IMR-90 (cell line): Measurements from ENCODE around the gene CMTM8. TPM values are rescaled to one million over a fixed set of nuclear protein-coding genes. Genes with fewer than 3 reads are reported as not detected.

Source experiments
- ATAC-seq: fragments of 200-7000 bp; cut with Tn5 transposase; 2 replicates; pipeline ENCODE4 v1.9.1; 2020; ENCODE audit warnings: low read depth, mild to moderate bottlenecking, moderate library complexity
- BruUV-seq: library from RNA; stranded (reverse); fragments of 400-500 nt; replicated peaks from 2 replicates; lab custom pipeline; 2021; lab: Mats Ljungman, UMichigan
- CTCF ChIA-PET: fragments of 300-600 bp; formaldehyde crosslinking; extraction: SDS; loops from one replicate; lab custom pipeline; 2021; ENCODE audit warnings: antibody characterized with exemption; lab: Yijun Ruan, JAX
- POLR2A ChIA-PET: fragments of 300-600 bp; sonication (Branson Sonifier 250); formaldehyde crosslinking; loops from one replicate; lab custom pipeline; 2022; ENCODE audit warnings: antibody characterized with exemption; ENCODE audit not compliant: unreplicated experiment; lab: Charles Lee
- DNase-seq: peaks from one replicate; pipeline ENCODE4 v3.0.0; 2013
- H2AFZ ChIP-seq: replicated peaks from 2 replicates; pipeline ENCODE3; 2013; ENCODE audit warnings: low read length, mild to moderate bottlenecking; ENCODE audit not compliant: poor library complexity
- H2AK5ac ChIP-seq: 2 replicates; pipeline ENCODE4 v1.6.1; 2013; ENCODE audit warnings: low read depth, low read length, inconsistent platforms
- H2AK9ac ChIP-seq: replicated peaks from 2 replicates; pipeline ENCODE3; 2013; ENCODE audit warnings: mild to moderate bottlenecking, low read depth, low read length, moderate library complexity; ENCODE audit not compliant: poor library complexity
- H2BK120ac ChIP-seq: 2 replicates; pipeline ENCODE4 v1.6.1; 2013; ENCODE audit warnings: low read depth, low read length, inconsistent platforms
- H2BK15ac ChIP-seq: 3 replicates; pipeline ENCODE4 v1.6.1; 2013; ENCODE audit warnings: low read depth, low read length, inconsistent platforms
- H2BK20ac ChIP-seq: 2 replicates; pipeline ENCODE4 v1.6.1; 2013; ENCODE audit warnings: low read depth, mild to moderate bottlenecking, inconsistent platforms, low read length, moderate library complexity
- H2BK5ac ChIP-seq: 2 replicates; pipeline ENCODE4 v1.6.1; 2013; ENCODE audit warnings: mild to moderate bottlenecking, low read depth, low read length, inconsistent platforms; ENCODE audit not compliant: poor library complexity, severe bottlenecking
- H3K14ac ChIP-seq: replicated peaks from 2 replicates; pipeline ENCODE4 v1.6.1; 2013; ENCODE audit warnings: low read depth, low read length, inconsistent platforms
- H3K18ac ChIP-seq: 2 replicates; pipeline ENCODE4 v1.6.1; 2013; ENCODE audit warnings: low read depth, low read length, control low read depth
- H3K23ac ChIP-seq: 2 replicates; pipeline ENCODE4 v1.6.1; 2013; ENCODE audit warnings: low read depth, low read length, inconsistent platforms
- H3K27ac ChIP-seq: 2 replicates; pipeline ENCODE4 v1.5.1; 2013; ENCODE audit warnings: mild to moderate bottlenecking, control low read depth, low read length; ENCODE audit not compliant: insufficient read depth
- H3K27me3 ChIP-seq: 2 replicates; pipeline ENCODE4 v1.6.1; 2013; ENCODE audit warnings: low read length; ENCODE audit not compliant: control insufficient read depth, insufficient read depth
- H3K36me3 ChIP-seq: 2 replicates; pipeline ENCODE4 v1.6.1; 2013; ENCODE audit warnings: low read length, mixed read lengths; ENCODE audit not compliant: control insufficient read depth, insufficient read depth
- H3K4ac ChIP-seq: 2 replicates; pipeline ENCODE4 v1.6.1; 2013; ENCODE audit warnings: low read depth, low read length, inconsistent platforms
- H3K4me1 ChIP-seq: 2 replicates; pipeline ENCODE4 v1.6.1; 2013; ENCODE audit warnings: low read length, mixed read lengths; ENCODE audit not compliant: control insufficient read depth, insufficient read depth
- H3K4me2 ChIP-seq: 2 replicates; pipeline ENCODE4 v1.6.1; 2013; ENCODE audit warnings: low read depth, mild to moderate bottlenecking, control low read depth, low read length, moderate library complexity
- H3K4me3 ChIP-seq: 2 replicates; pipeline ENCODE4 v1.5.1; 2013; ENCODE audit warnings: low read depth, mild to moderate bottlenecking, control low read depth, low read length, moderate library complexity; ENCODE audit not compliant: insufficient read depth
- H3K56ac ChIP-seq: 2 replicates; pipeline ENCODE4 v1.6.1; 2013; ENCODE audit warnings: low read length, inconsistent platforms; ENCODE audit not compliant: insufficient read depth; ENCODE audit errors: extremely low read depth
- H3K79me1 ChIP-seq, 2 experiments: 2 replicates each; pipeline ENCODE4 v1.6.1; 2013; ENCODE audit warnings: low read length in 2 of 2, inconsistent platforms in 1 of 2, low read depth in 1 of 2
- H3K9ac ChIP-seq: 2 replicates; pipeline ENCODE4 v1.6.1; 2013; ENCODE audit warnings: low read depth, low read length, control low read depth
- H3K9me1 ChIP-seq: 2 replicates; pipeline ENCODE4 v1.6.1; 2013; ENCODE audit warnings: low read length, inconsistent platforms; ENCODE audit not compliant: insufficient read depth
- H3K9me3 ChIP-seq: 2 replicates; pipeline ENCODE4 v1.6.1; 2013; ENCODE audit warnings: low read length; ENCODE audit not compliant: control insufficient read depth, insufficient read depth
- H4K20me1 ChIP-seq: 2 replicates; pipeline ENCODE4 v1.6.1; 2013; ENCODE audit warnings: low read length, inconsistent platforms; ENCODE audit not compliant: insufficient read depth
- H4K5ac ChIP-seq: 2 replicates; pipeline ENCODE4 v1.6.1; 2013; ENCODE audit warnings: mild to moderate bottlenecking, low read depth, low read length, control low read depth
- H4K8ac ChIP-seq, 2 experiments: 2 replicates each; pipeline ENCODE4 v1.6.1; 2013; ENCODE audit warnings: low read depth in 2 of 2, low read length in 2 of 2, control low read depth in 1 of 2, inconsistent platforms in 1 of 2
- H4K91ac ChIP-seq: 2 replicates; pipeline ENCODE4 v1.6.1; 2013; ENCODE audit warnings: low read depth, low read length, inconsistent platforms; ENCODE audit not compliant: insufficient read depth
- CEBPB ChIP-seq: IDR thresholded peaks from 2 replicates; pipeline ENCODE4 v1.6.1; 2012; ENCODE audit warnings: low read depth, low read length, improper control_type of control experiment
- CHD1 ChIP-seq: IDR thresholded peaks from 2 replicates; pipeline ENCODE4 v1.6.1; 2012; ENCODE audit warnings: low read depth, low read length, improper control_type of control experiment
- CTCF ChIP-seq: conservative IDR thresholded peaks from 2 replicates; pipeline ENCODE4 v1.5.1; 2012; ENCODE audit warnings: mild to moderate bottlenecking, low read depth, low read length, improper control_type of control experiment
- MAFK ChIP-seq: IDR thresholded peaks from 2 replicates; pipeline ENCODE4 v1.6.1; 2012; ENCODE audit warnings: low read depth, low read length, improper control_type of control experiment
- RFX5 ChIP-seq: IDR thresholded peaks from 2 replicates; pipeline ENCODE4 v1.8.0; 2012; ENCODE audit warnings: low read depth, mild to moderate bottlenecking, low read length, moderate library complexity
- SMC3 ChIP-seq: fragments of 150-350 bp; IDR thresholded peaks from 2 replicates; pipeline ENCODE4 v1.6.1; 2016; ENCODE audit warnings: low read depth, mild to moderate bottlenecking, antibody characterized with exemption, low read length, moderate library complexity
- USF2 ChIP-seq: fragments of 150-350 bp; IDR thresholded peaks from 2 replicates; pipeline ENCODE4 v1.6.1; 2017; ENCODE audit warnings: mild to moderate bottlenecking, antibody characterized with exemption, low read length, low read depth
- WGBS, 2 experiments: methylation state at CpG; one replicate each; pipeline versions ENCODE4 v1.1.5 to v1.1.7; 2013; ENCODE audit warnings: missing lambda C conversion rate in 2 of 2; ENCODE audit not compliant: insufficient read length in 1 of 2; ENCODE audit errors: extremely low coverage in 2 of 2; 5-methylcytosine and 5-hydroxymethylcytosine counted together
- dilution Hi-C: fragments of 300-500 bp; cut with HindIII; formaldehyde crosslinking; loops from one replicate; pipeline ENCODE4 v1.14.3; 2018; ENCODE audit warnings: low sequenced_read_pairs; ENCODE audit not compliant: unreplicated experiment
- in situ Hi-C: fragments of 300-500 bp; cut with MboI; formaldehyde crosslinking; loops from 3 replicates; pipeline ENCODE4 v1.14.3; 2019; ENCODE audit warnings: low sequenced_read_pairs, inconsistent platforms, mixed read lengths
- intact Hi-C: fragments of 100-400 bp; cut with micrococcal nuclease; formaldehyde crosslinking; loops from 2 replicates; pipeline ENCODE4 v1.10.0; 2022
- polyA plus RNA-seq, 3 experiments: library from polyadenylated mRNA; depleted of rRNA; stranded (reverse); fragments of >200 nt; gene quantifications; 2 replicates each; pipeline ENCODE4 v1.2.3, GENCODE V29; 2012; ENCODE audit warnings: low replicate concordance in 1 of 3
- total RNA-seq: library from RNA; depleted of rRNA; stranded (reverse); fragments of >200 nt; gene quantifications from 2 replicates; pipeline ENCODE4 v1.2.3, GENCODE V29; 2012

Gene CMTM8
- total and polyA plus RNA-seq, 2 of the 4 experiments (the other 2 are of a cell fraction), result 0.15 TPM; not detected in 1

- no peak for ATAC-seq
- Histone ChIP-seq H2AK9ac (no peak overlapping the region), H2BK15ac (no peak overlapping the region)
Observed at GRCh38 chr3:32316976-32317375, 78.5 kb downstream of the CMTM8 start.

More at GRCh38 chr3:32316976-32317375, 78.5 kb downstream of the CMTM8 start:
- no peaks in the 10 kb centered on the region for H3K9me1 ChIP-seq
- no peak overlapping the region for H4K5ac ChIP-seq
- H3K4ac ChIP-seq, result no peak overlapping the region
- no peaks in the 10 kb centered on the region for H3K9me3 ChIP-seq
- H3K36me3 ChIP-seq, result no peaks in the 10 kb centered on the region
- no peak overlapping the region for H2BK5ac ChIP-seq
- H4K8ac ChIP-seq, result no peak overlapping the region
- H2BK120ac ChIP-seq, result no peak overlapping the region
- no peaks in the 10 kb centered on the region for H4K20me1 ChIP-seq
- no peak overlapping the region for H3K56ac ChIP-seq
- H2BK20ac ChIP-seq, result no peak overlapping the region
- no peak overlapping the region for H3K14ac ChIP-seq
- H3K23ac ChIP-seq, result no peak overlapping the region
- no peak for TF ChIP-seq CEBPB
- no peak for TF ChIP-seq CHD1
- no peak for TF ChIP-seq SMC3
- TF ChIP-seq USF2, result no peak
- TF ChIP-seq RFX5, result no peak
- no peak for TF ChIP-seq CTCF
- no peak for TF ChIP-seq MAFK
- no peak overlapping the region for H3K4me2 ChIP-seq
- no peak overlapping the region for H3K9ac ChIP-seq
- intact Hi-C loops, result no loop called here
- in situ Hi-C loops, result no loop called here
- ChIA-PET POLR2A (no interaction called here), CTCF (interaction anchor here (1.0 kb wide), 1 partner anchor 21 kb away, joined by 3 read pairs; no protein-coding TSS in a partner anchor)
- H3K27ac ChIP-seq, result no peak overlapping the region
- no peak overlapping the region for H4K91ac ChIP-seq
- H3K4me1 ChIP-seq, result no peaks in the 10 kb centered on the region
- H3K4me3 ChIP-seq, result no peak overlapping the region
- no TSS peak for BruUV-seq
- no CpG with 5 or more reads among the region's 2 CpGs for WGBS, 2 experiments
- no peak overlapping the region for H3K18ac ChIP-seq
- no peak overlapping the region for H2AFZ ChIP-seq
- peaks cover 10% of the 10 kb centered on the region; the same call in 1 of the 2 replicates for H3K27me3 ChIP-seq
- no peaks in the 10 kb centered on the region for H3K79me1 ChIP-seq
- dilution Hi-C loops, result no loop called here
- no peak for DNase-seq
- H2AK5ac ChIP-seq, result no peak overlapping the region
